H1 (cell line): ENCODE data around the gene UBE2Q2.
"Not testable (repeated sequence)": the region's sequence is repeated elsewhere in the genome, so short reads cannot be mapped to it uniquely, and the experiment has no call there.

ENCODE experiments used
- CTCF ChIP-seq, 3 experiments: IDR thresholded peaks; 1 replicate in 2 of 3; 2 replicates in 1 of 3; pipeline versions ENCODE4 v1.5.1 to v1.6.1; 2011; ENCODE audit warnings: low read length in 3 of 3, mild to moderate bottlenecking in 3 of 3, inconsistent platforms in 2 of 3, low read depth in 1 of 3, moderate library complexity in 1 of 3; ENCODE audit not compliant: insufficient read depth in 1 of 3; ENCODE audit errors: control extremely low read depth in 1 of 3
- EGR1 ChIP-seq: IDR thresholded peaks from 2 replicates; pipeline ENCODE4 v1.6.1; 2011; ENCODE audit warnings: low read depth, low read length, borderline replicate concordance
- POLR2A ChIP-seq, 2 experiments: IDR thresholded peaks; 1 replicate in 1 of 2; 2 replicates in 1 of 2; pipeline ENCODE4 v1.6.1; 2011; ENCODE audit warnings: low read depth in 2 of 2, low read length in 2 of 2, mild to moderate bottlenecking in 2 of 2; ENCODE audit errors: control extremely low read depth in 1 of 2
- RAD21 ChIP-seq, 2 experiments: IDR thresholded peaks in 1 of 2; conservative IDR thresholded peaks in 1 of 2; 2 replicates each; pipeline ENCODE4 v1.6.1; 2011; ENCODE audit warnings: low read depth in 2 of 2, low read length in 2 of 2, improper control_type of control experiment in 1 of 2, inconsistent platforms in 1 of 2, mild to moderate bottlenecking in 1 of 2, moderate library complexity in 1 of 2

GRCh38 chr15:75807486-75807885, 35.8 kb upstream of the UBE2Q2 start:
- TF ChIP-seq POLR2A (IDR thresholded peaks at IDR 0.05; ENCODE audit: control extremely low read depth in 1 of 2, low read depth in 2 of 2, low read length in 2 of 2); CTCF (IDR thresholded peaks at IDR 0.05; ENCODE audit: control extremely low read depth in 1 of 3, insufficient read depth in 1 of 3, low read depth in 1 of 3, low read length in 3 of 3); EGR1; RAD21 (IDR thresholded peaks at IDR 0.05 in 1 of 2, conservative IDR thresholded peaks at IDR 0.05 in 1 of 2; ENCODE audit: low read depth in 2 of 2, low read length in 2 of 2): not testable (repeated sequence)
